ENCODE measurements around the gene FBXL2.

- TF ChIP-seq POLR2A (IDR thresholded peaks at IDR 0.05) (no peak), POLR2AphosphoS5 (IDR thresholded peaks at IDR 0.05; ENCODE audit: insufficient read depth in 1 of 2, low read depth in 1 of 2) (no peak)
These were observed 54.2 kb downstream of the FBXL2 start for GRCh38 chr3:33331414-33331813.

All from vagina (tissue), 2 donors.